Endothelial cell of umbilical vein (primary cell): ENCODE measurements around the gene EBPL.

Experiments
- EZH2 ChIP-seq: IDR thresholded peaks from 2 replicates; pipeline ENCODE4 v1.6.1; 2012; ENCODE audit warnings: borderline replicate concordance, low read depth, mild to moderate bottlenecking, moderate library complexity, low read length, inconsistent platforms; ENCODE audit not compliant: severe bottlenecking
- FOS ChIP-seq: IDR thresholded peaks from 2 replicates; pipeline ENCODE4 v1.6.1; 2011; ENCODE audit warnings: mild to moderate bottlenecking, low read length, moderate library complexity, borderline replicate concordance; ENCODE audit not compliant: insufficient read depth
- JUN ChIP-seq: IDR thresholded peaks from 2 replicates; pipeline ENCODE4 v1.6.1; 2011; ENCODE audit warnings: borderline replicate concordance, low read depth; ENCODE audit not compliant: insufficient read length, insufficient read depth
- MYC ChIP-seq: IDR thresholded peaks from one replicate; pipeline ENCODE4 v1.6.1; 2011; ENCODE audit warnings: mild to moderate bottlenecking, low read depth, low read length
- POLR2A ChIP-seq: IDR thresholded peaks from 2 replicates; pipeline ENCODE4 v1.6.1; 2012; ENCODE audit warnings: low read depth, mild to moderate bottlenecking, control low read depth, low read length
- POLR2AphosphoS5 ChIP-seq: IDR thresholded peaks from 2 replicates; pipeline ENCODE4 v1.6.1; 2012; ENCODE audit warnings: low read depth, mild to moderate bottlenecking, control low read depth, low read length, moderate library complexity; ENCODE audit not compliant: insufficient read depth
- TF ChIP-seq, protein P1 (sequence below): IDR thresholded peaks from 2 replicates; pipeline ENCODE4 v1.6.1; 2011; ENCODE audit not compliant: insufficient read depth, insufficient read length
- TF ChIP-seq, protein P2 (sequence below), 2 donors: IDR thresholded peaks; 1 replicate in 1 of 2; 2 replicates in 1 of 2; pipeline ENCODE4 v1.5.1; 2011; ENCODE audit warnings: low read length in 2 of 2, mild to moderate bottlenecking in 2 of 2, moderate library complexity in 2 of 2, control low read depth in 1 of 2, inconsistent platforms in 1 of 2, low read depth in 1 of 2; ENCODE audit not compliant: insufficient read depth in 1 of 2; ENCODE audit errors: extremely low read depth in 1 of 2

DNA sequence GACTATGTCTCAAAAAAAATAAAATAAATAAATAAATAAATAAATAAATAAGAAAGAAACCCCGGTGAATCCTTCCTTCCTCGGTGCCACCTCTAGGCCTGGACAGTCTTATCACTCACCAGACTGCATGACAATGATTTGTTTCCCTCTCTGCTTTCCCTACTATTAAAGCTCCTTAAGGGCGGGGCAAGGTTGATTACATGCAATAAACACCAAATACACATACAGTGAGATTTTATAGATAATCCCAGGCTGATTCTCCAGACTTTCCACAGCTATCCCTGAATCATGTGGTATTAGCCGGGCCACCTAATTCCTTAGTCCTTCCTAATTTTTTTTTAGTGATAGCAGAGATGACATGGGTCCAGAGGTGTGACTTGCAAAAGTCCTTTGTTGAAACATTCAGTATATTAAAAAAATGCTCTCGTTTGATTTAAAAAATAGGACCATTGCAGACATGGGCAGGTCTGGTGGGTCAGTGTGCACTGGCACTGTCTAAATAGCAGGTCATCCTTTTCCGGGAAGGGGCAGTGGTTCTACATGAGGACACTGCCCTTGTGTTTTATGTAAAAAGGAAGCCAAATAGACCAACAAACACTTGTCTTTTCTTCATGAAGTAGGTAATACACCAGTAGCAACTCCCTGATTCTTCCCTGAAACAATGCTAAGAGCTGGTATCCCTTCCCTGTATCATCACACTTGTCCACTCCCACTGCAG is 14.5 kb downstream of the EBPL start:
- TF ChIP-seq, protein P1, sequence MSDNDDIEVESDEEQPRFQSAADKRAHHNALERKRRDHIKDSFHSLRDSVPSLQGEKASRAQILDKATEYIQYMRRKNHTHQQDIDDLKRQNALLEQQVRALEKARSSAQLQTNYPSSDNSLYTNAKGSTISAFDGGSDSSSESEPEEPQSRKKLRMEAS = no peak
- TF ChIP-seq, protein P2, sequence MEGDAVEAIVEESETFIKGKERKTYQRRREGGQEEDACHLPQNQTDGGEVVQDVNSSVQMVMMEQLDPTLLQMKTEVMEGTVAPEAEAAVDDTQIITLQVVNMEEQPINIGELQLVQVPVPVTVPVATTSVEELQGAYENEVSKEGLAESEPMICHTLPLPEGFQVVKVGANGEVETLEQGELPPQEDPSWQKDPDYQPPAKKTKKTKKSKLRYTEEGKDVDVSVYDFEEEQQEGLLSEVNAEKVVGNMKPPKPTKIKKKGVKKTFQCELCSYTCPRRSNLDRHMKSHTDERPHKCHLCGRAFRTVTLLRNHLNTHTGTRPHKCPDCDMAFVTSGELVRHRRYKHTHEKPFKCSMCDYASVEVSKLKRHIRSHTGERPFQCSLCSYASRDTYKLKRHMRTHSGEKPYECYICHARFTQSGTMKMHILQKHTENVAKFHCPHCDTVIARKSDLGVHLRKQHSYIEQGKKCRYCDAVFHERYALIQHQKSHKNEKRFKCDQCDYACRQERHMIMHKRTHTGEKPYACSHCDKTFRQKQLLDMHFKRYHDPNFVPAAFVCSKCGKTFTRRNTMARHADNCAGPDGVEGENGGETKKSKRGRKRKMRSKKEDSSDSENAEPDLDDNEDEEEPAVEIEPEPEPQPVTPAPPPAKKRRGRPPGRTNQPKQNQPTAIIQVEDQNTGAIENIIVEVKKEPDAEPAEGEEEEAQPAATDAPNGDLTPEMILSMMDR (IDR thresholded peaks at IDR 0.05; ENCODE audit: extremely low read depth in 1 of 2, insufficient read depth in 1 of 2, low read depth in 1 of 2, low read length in 2 of 2) = no peak
- TF ChIP-seq JUN (no peak), EZH2 (no peak), POLR2A (no peak), POLR2AphosphoS5 (no peak), FOS (no peak), MYC (no peak)
